ENCODE data around the gene BCLAF1. TPM values are rescaled to one million over a fixed set of nuclear protein-coding genes. Genes with fewer than 3 reads are reported as not detected.

BCLAF1 gene
- total RNA-seq, 1 donor from 2014 or later: 53.2 TPM

DNA sequence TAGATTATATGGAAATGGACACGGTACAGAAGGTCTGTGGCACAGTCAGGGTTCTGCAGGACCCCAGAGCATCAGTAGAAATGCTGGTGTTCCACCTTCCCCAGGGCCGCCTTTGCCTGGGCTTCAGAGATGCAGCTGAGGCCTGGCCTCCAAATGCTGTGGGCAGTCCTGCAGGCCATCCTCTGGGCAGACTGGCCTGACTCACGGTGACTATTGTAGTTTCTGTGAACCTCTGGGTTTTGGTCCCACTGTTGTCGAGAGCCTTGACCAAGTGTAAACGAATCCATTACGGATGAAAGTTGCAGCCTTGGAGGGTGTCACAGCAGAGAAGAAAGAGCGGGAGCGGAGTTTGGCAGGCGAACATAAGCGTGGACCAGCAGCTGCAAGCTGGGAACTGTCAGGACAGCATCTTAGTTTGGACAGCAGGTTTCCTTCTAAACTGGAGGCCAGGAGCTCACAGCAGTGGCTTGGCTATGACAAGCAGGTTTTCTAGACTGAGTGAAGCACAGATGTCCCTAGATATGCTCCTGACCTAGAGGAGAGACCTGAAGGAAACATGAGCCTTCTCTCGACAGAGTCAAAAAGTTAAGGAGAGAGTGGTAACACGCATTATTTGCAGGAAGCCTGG, 46.2 kb upstream of the BCLAF1 start:
- intact Hi-C loops (cut with micrococcal nuclease): no loop called here
- Histone ChIP-seq H3K27me3 (ENCODE audit: low read depth) (peaks cover 17% of the 10 kb centered on the region), H3K27ac (replicated peaks) (no peak overlapping the region), H3K4me3 (no peak overlapping the region), H3K9me3 (replicated peaks) (no peaks in the 10 kb centered on the region), H3K4me1 (no peaks in the 10 kb centered on the region), H3K36me3 (no peaks in the 10 kb centered on the region)
- no peak for DNase-seq
- TF ChIP-seq, protein P1, sequence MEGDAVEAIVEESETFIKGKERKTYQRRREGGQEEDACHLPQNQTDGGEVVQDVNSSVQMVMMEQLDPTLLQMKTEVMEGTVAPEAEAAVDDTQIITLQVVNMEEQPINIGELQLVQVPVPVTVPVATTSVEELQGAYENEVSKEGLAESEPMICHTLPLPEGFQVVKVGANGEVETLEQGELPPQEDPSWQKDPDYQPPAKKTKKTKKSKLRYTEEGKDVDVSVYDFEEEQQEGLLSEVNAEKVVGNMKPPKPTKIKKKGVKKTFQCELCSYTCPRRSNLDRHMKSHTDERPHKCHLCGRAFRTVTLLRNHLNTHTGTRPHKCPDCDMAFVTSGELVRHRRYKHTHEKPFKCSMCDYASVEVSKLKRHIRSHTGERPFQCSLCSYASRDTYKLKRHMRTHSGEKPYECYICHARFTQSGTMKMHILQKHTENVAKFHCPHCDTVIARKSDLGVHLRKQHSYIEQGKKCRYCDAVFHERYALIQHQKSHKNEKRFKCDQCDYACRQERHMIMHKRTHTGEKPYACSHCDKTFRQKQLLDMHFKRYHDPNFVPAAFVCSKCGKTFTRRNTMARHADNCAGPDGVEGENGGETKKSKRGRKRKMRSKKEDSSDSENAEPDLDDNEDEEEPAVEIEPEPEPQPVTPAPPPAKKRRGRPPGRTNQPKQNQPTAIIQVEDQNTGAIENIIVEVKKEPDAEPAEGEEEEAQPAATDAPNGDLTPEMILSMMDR (IDR thresholded peaks at IDR 0.05; ENCODE audit: borderline replicate concordance): no peak

DNA sequence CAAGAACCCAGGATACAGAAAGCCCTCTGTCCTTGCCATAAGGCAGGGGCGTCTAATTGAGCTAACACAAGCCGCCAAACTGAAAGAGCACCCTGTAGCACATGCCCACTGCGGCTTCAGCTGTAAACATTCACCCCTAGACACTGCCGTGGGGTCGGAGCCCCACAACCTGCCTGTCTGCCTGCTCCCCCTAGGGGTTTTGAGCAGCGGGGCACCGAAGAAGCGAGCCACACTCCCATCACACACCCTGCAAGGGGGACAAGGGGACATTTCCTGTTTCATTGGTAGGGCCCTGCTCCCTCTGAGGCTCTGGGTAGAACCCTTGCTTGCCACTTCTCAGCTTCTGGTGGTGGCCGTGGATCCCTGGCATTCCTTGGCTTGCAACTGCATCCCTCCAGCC, 45.2 kb upstream of the BCLAF1 start:
- Histone ChIP-seq H3K27ac (replicated peaks) (no peak overlapping the region), H3K27me3 (ENCODE audit: low read depth) (peaks cover 22% of the 10 kb centered on the region), H3K36me3 (no peaks in the 10 kb centered on the region), H3K4me1 (no peaks in the 10 kb centered on the region), H3K4me3 (no peak overlapping the region), H3K9me3 (replicated peaks) (no peaks in the 10 kb centered on the region)
- intact Hi-C loops (cut with micrococcal nuclease): no loop called here
- TF ChIP-seq, protein P1 (IDR thresholded peaks at IDR 0.05; ENCODE audit: borderline replicate concordance): no peak
- DNase-seq: no peak

DNA sequence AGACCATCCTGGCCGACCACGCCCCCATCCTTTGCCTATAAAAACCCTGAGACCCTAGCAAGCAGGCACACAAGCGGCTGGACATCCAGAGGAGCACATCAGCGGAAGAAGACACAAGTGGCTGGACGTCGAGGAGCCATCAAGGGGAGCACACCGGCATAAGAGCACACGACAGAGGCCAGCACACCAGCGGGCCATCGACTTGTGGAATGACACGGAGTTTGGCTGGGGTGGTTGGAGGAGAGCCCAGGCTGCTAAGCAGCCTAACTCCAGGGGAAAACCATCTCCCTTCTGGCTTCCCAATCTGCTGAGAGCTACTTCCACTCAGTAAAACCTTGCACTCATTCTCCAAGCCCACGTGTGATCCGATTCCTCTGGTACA, 44.8 kb upstream of the BCLAF1 start:
- Histone ChIP-seq H3K27me3 (ENCODE audit: low read depth) (peaks cover 22% of the 10 kb centered on the region), H3K4me3 (no peak overlapping the region), H3K36me3 (no peaks in the 10 kb centered on the region), H3K27ac (replicated peaks) (no peak overlapping the region), H3K4me1 (no peaks in the 10 kb centered on the region), H3K9me3 (replicated peaks) (no peaks in the 10 kb centered on the region)
- DNase-seq: peak; percentile 19
- TF ChIP-seq, protein P1 (IDR thresholded peaks at IDR 0.05; ENCODE audit: borderline replicate concordance): no peak
- intact Hi-C loops (cut with micrococcal nuclease): no loop called here

DNA sequence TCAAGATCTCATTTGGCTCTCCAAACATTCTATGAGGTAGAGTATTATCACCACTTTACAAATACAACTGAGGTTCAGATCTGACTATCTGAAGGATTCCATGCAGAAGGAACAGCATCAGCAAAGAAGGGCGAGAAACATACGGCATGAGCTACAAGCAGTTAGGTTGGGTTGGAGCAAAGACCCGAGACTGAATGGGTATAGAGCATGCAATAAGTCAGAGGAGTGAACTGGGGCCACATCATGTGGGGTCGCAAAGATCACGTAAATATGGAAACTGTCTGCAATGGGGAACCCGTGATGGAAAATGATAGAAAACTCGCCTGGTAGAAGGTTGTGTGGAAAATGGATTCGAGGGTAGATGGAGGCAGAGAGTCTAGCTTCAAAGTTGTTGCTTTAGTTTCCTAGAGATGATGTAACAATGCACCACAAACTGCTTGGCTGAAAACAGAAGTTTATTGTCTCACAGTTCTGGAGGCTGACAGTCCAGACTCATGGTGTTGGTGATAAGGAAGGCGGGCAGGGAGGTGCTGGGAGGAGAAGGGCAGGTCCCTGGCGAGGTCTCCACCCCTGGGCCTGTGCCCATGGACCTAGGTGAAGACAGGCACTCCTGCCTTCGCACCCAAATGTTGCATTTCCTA, 44.3 kb upstream of the BCLAF1 start:
- intact Hi-C loops (cut with micrococcal nuclease): no loop called here
- Histone ChIP-seq H3K9me3 (replicated peaks) (no peaks in the 10 kb centered on the region), H3K27ac (replicated peaks) (no peak overlapping the region), H3K27me3 (ENCODE audit: low read depth) (peaks cover 22% of the 10 kb centered on the region), H3K4me3 (no peak overlapping the region), H3K36me3 (no peaks in the 10 kb centered on the region), H3K4me1 (no peaks in the 10 kb centered on the region)
- TF ChIP-seq, protein P1 (IDR thresholded peaks at IDR 0.05; ENCODE audit: borderline replicate concordance): no peak
- DNase-seq: no peak

DNA sequence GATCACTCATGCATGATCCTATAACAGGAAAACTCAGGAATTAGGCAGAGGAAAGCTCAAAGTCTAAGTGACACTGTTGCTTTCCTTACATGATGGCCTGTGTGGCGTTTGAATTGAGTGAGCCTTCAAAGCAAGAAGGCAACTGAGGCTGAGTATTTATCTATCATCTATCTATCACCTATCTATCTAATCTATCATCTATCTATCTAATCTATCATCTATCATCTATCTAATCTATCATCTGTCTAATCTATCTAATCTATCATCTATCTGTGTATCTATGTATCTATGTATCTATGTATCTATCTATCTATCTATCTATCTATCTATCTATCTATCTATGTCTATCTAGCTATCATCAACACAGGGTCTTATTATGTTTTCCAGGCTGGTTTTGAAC, 41.8 kb upstream of the BCLAF1 start:
- H3K9me3 ChIP-seq (replicated peaks): no peaks in the 10 kb centered on the region
- H3K27ac ChIP-seq (replicated peaks): no peak overlapping the region
- H3K4me3 ChIP-seq: no peak overlapping the region
- H3K36me3 ChIP-seq: no peaks in the 10 kb centered on the region
- peaks cover 22% of the 10 kb centered on the region for H3K27me3 ChIP-seq (ENCODE audit: low read depth)
- intact Hi-C loops (cut with micrococcal nuclease): no loop called here
- TF ChIP-seq, protein P1 (IDR thresholded peaks at IDR 0.05; ENCODE audit: borderline replicate concordance): no peak
- no peak for DNase-seq
- no peaks in the 10 kb centered on the region for H3K4me1 ChIP-seq
